MM.1S (cell line): ENCODE results near the gene METTL9.
"Not testable (repeated sequence)": the region's sequence is repeated elsewhere in the genome, so short reads cannot be mapped to it uniquely, and the experiment has no call there.

Source experiments
- DNase-seq: peaks from one replicate; pipeline ENCODE4 v3.0.0-alpha.2; 2015
- H2AFZ ChIP-seq: fragments of 300-600 bp; sonication (generic); 2 replicates; pipeline ENCODE4 v1.6.0; 2016; ENCODE audit warnings: antibody characterized with exemption, low read length
- H3F3A ChIP-seq: fragments of 300-600 bp; sonication (generic); 2 replicates; pipeline ENCODE4 v1.6.1; 2016; ENCODE audit warnings: mild to moderate bottlenecking, antibody characterized with exemption, low read length, moderate library complexity, mixed read lengths; ENCODE audit not compliant: insufficient read depth
- H3K27ac ChIP-seq: fragments of 300-600 bp; sonication (generic); 2 replicates; pipeline ENCODE4 v1.5.1; 2016; ENCODE audit warnings: mild to moderate bottlenecking, low read length
- H3K27me3 ChIP-seq: fragments of 300-600 bp; sonication (generic); replicated peaks from 2 replicates; pipeline ENCODE4 v1.6.0; 2016; ENCODE audit warnings: low read length; ENCODE audit not compliant: insufficient read depth
- H3K36me3 ChIP-seq: fragments of 300-600 bp; sonication (generic); replicated peaks from 2 replicates; pipeline ENCODE4 v1.6.1; 2016; ENCODE audit warnings: mild to moderate bottlenecking, low read length, mixed read lengths; ENCODE audit not compliant: insufficient read depth
- H3K4me1 ChIP-seq: fragments of 300-600 bp; sonication (generic); 2 replicates; pipeline ENCODE4 v1.6.1; 2016; ENCODE audit warnings: low read length, mixed read lengths
- H3K4me2 ChIP-seq: fragments of 300-600 bp; sonication (generic); 2 replicates; pipeline ENCODE4 v1.6.0; 2016; ENCODE audit warnings: low read depth, low read length
- H3K4me3 ChIP-seq: fragments of 300-600 bp; sonication (generic); 2 replicates; pipeline ENCODE4 v1.5.1; 2016; ENCODE audit warnings: low read length, mixed read lengths
- H3K79me2 ChIP-seq: fragments of 300-600 bp; sonication (generic); 2 replicates; pipeline ENCODE4 v1.6.1; 2016; ENCODE audit warnings: mixed run types, low read length, mixed read lengths
- H3K9ac ChIP-seq: fragments of 300-600 bp; sonication (generic); 2 replicates; pipeline ENCODE4 v1.6.1; 2016; ENCODE audit warnings: low read length, mixed read lengths
- H3K9me2 ChIP-seq: fragments of 300-600 bp; sonication (generic); replicated peaks from 2 replicates; pipeline ENCODE4 v1.6.1; 2016; ENCODE audit warnings: mild to moderate bottlenecking, low read length, mixed read lengths; ENCODE audit not compliant: insufficient read depth
- H3K9me3 ChIP-seq: fragments of 300-600 bp; sonication (generic); replicated peaks from 2 replicates; pipeline ENCODE4 v1.6.1; 2016; ENCODE audit warnings: mild to moderate bottlenecking, low read length, mixed read lengths; ENCODE audit not compliant: insufficient read depth
- H4K20me1 ChIP-seq: fragments of 300-600 bp; sonication (generic); 2 replicates; pipeline ENCODE4 v1.6.1; 2016; ENCODE audit warnings: mild to moderate bottlenecking, low read length, moderate library complexity, mixed read lengths; ENCODE audit not compliant: insufficient read depth
- EZH2 ChIP-seq: fragments of 300-600 bp; sonication (generic); optimal IDR thresholded peaks from 2 replicates; pipeline ENCODE3; 2017; ENCODE audit warnings: low read depth, mild to moderate bottlenecking, antibody characterized with exemption, low read length, mixed read lengths
- EZH2phosphoT487 ChIP-seq: fragments of 300-600 bp; sonication (generic); IDR thresholded peaks from 2 replicates; pipeline ENCODE4 v1.6.1; 2018; ENCODE audit warnings: antibody characterized with exemption, low read length
- TF ChIP-seq, protein P1 (sequence below): fragments of 300-600 bp; sonication (generic); IDR thresholded peaks from 2 replicates; pipeline ENCODE4 v1.5.1; 2016; ENCODE audit warnings: antibody characterized with exemption, low read length, mixed read lengths

METTL9 gene

GRCh38 chr16:21683184-21683583, 83.8 kb downstream of the METTL9 start:
- Histone ChIP-seq H3K9me2 (no peaks in the 10 kb centered on the region), H3K4me3 (no peak overlapping the region), H3K27me3 (no peaks in the 10 kb centered on the region), H3K9me3 (no peaks in the 10 kb centered on the region), H3K4me1 (no peaks in the 10 kb centered on the region), H3K79me2 (no peaks in the 10 kb centered on the region), H3K4me2 (no peak overlapping the region), H3K9ac (no peak overlapping the region), H3K36me3 (no peaks in the 10 kb centered on the region), H3F3A (no peaks in the 10 kb centered on the region), H3K27ac (no peak overlapping the region), H2AFZ (no peak overlapping the region), H4K20me1 (no peaks in the 10 kb centered on the region)
- TF ChIP-seq EZH2phosphoT487, result no peak
- TF ChIP-seq, protein P1, sequence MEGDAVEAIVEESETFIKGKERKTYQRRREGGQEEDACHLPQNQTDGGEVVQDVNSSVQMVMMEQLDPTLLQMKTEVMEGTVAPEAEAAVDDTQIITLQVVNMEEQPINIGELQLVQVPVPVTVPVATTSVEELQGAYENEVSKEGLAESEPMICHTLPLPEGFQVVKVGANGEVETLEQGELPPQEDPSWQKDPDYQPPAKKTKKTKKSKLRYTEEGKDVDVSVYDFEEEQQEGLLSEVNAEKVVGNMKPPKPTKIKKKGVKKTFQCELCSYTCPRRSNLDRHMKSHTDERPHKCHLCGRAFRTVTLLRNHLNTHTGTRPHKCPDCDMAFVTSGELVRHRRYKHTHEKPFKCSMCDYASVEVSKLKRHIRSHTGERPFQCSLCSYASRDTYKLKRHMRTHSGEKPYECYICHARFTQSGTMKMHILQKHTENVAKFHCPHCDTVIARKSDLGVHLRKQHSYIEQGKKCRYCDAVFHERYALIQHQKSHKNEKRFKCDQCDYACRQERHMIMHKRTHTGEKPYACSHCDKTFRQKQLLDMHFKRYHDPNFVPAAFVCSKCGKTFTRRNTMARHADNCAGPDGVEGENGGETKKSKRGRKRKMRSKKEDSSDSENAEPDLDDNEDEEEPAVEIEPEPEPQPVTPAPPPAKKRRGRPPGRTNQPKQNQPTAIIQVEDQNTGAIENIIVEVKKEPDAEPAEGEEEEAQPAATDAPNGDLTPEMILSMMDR, result no peak
- TF ChIP-seq EZH2, result no peak
- DNase-seq, result no peak

- no peak for DNase-seq
- no peak for TF ChIP-seq EZH2
- TF ChIP-seq, protein P1, result peak; percentile 50
- no peaks in the 10 kb centered on the region for H4K20me1 ChIP-seq
Measured at GRCh38 chr16:21684199-21684598, 84.8 kb downstream of the METTL9 start.

GRCh38 chr16:21685034-21685455, 85.7 kb downstream of the METTL9 start:
- H2AFZ ChIP-seq, result no peak overlapping the region
- H3K9me2 ChIP-seq, result no peaks in the 10 kb centered on the region
- H3F3A ChIP-seq, result no peaks in the 10 kb centered on the region
- H3K27ac ChIP-seq, result no peak overlapping the region
- H3K36me3 ChIP-seq, result no peaks in the 10 kb centered on the region
- TF ChIP-seq EZH2 (no peak), EZH2phosphoT487 (no peak)
- TF ChIP-seq, protein P1, result no peak
- H3K4me2 ChIP-seq, result no peak overlapping the region
- DNase-seq, result no peak
- no peaks in the 10 kb centered on the region for H3K27me3 ChIP-seq
- H3K9me3 ChIP-seq, result no peaks in the 10 kb centered on the region
- no peaks in the 10 kb centered on the region for H3K4me1 ChIP-seq
- no peak overlapping the region for H3K9ac ChIP-seq
- H3K4me3 ChIP-seq, result no peak overlapping the region
- H4K20me1 ChIP-seq, result no peaks in the 10 kb centered on the region
- no peaks in the 10 kb centered on the region for H3K79me2 ChIP-seq

More at GRCh38 chr16:21684199-21684598, 84.8 kb downstream of the METTL9 start:
- Histone ChIP-seq H3K4me1 (no peaks in the 10 kb centered on the region), H3K9me2 (no peaks in the 10 kb centered on the region), H3K36me3 (no peaks in the 10 kb centered on the region), H3K4me3 (no peak overlapping the region), H3K9me3 (no peaks in the 10 kb centered on the region), H3K27ac (no peak overlapping the region), H3K79me2 (no peaks in the 10 kb centered on the region), H3K9ac (no peak overlapping the region), H3K4me2 (no peak overlapping the region), H3K27me3 (no peaks in the 10 kb centered on the region), H3F3A (no peaks in the 10 kb centered on the region), H2AFZ (no peak overlapping the region)

DNA sequence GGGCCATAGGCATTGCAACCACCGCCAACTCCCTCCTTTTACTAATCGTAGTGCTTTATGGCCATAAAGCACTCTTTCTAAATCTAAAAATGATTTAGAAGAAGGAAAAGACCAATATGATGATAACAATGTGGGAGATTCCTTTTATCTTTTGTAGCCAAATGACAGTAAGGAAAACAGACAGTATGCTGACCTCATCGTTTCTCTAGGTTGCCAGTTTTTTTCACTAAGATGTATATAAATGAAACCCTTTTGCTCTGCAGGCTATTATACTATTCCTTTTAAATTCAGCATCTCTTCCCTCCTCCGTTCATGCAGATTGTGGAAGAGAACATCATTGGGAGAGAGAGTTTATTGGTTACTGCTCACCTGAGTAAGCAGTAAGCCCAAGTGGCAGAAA, 89.7 kb downstream of the METTL9 start:
- DNase-seq, result no peak
- no peaks in the 10 kb centered on the region for H3K36me3 ChIP-seq

GRCh38 chr16:21690967-21691366, 91.6 kb downstream of the METTL9 start:
- H3F3A ChIP-seq, H3K79me2 ChIP-seq, DNase-seq, H3K4me3 ChIP-seq, H3K9me2 ChIP-seq, H3K4me1 ChIP-seq, H4K20me1 ChIP-seq, H3K36me3 ChIP-seq, H2AFZ ChIP-seq, H3K9me3 ChIP-seq, H3K4me2 ChIP-seq, H3K9ac ChIP-seq, H3K27ac ChIP-seq, H3K27me3 ChIP-seq: not testable (repeated sequence)

More for the DNA sequence above, 89.7 kb downstream of the METTL9 start:
- H3K27me3 ChIP-seq, result no peaks in the 10 kb centered on the region
- no peaks in the 10 kb centered on the region for H4K20me1 ChIP-seq
- H2AFZ ChIP-seq, result no peak overlapping the region
- no peaks in the 10 kb centered on the region for H3K79me2 ChIP-seq
- no peaks in the 10 kb centered on the region for H3F3A ChIP-seq
- H3K4me2 ChIP-seq, result no peak overlapping the region
- no peaks in the 10 kb centered on the region for H3K9me2 ChIP-seq
- H3K27ac ChIP-seq, result no peak overlapping the region
- H3K9me3 ChIP-seq, result no peaks in the 10 kb centered on the region
- H3K9ac ChIP-seq, result no peak overlapping the region
- no peak for TF ChIP-seq EZH2
- TF ChIP-seq, protein P1, result no peak
- no peak for TF ChIP-seq EZH2phosphoT487
- no peak overlapping the region for H3K4me3 ChIP-seq
- no peaks in the 10 kb centered on the region for H3K4me1 ChIP-seq
